Measurements from ENCODE around the gene C12orf43.

The C12orf43 gene

DNA sequence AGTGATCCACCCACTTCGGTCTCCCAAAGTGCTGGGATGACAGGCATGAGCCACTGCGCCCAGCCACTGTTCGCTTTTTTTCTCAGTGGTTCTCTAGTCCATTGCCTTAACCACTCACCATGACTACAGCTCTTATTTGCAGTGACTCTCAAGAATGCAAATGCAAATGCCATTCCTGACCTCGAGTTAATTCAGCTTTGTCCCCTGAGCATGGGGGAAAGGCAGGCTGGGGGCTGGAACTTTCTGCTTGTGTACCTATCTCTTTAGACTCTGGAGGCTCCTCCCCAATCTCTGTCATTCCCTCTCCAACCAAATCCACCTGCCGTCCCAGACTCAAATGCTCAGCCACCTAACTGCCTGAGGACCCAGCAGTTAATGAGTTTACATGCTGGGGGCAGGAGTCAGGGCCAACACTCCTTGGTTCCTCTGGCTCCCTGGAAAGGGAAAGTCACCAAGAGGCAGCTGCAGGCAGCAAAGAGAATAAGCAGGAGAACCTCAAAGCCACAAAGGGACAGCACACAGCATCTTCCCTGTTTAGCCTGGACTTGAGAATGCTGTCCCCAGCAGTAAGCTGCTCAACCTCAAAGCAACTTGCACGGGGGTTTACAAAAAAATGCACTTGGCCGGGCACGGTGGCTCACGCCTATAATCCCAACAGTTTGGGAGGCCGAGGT is 43.3 kb downstream of the C12orf43 start:
- DNase-seq, result no peak

DNA sequence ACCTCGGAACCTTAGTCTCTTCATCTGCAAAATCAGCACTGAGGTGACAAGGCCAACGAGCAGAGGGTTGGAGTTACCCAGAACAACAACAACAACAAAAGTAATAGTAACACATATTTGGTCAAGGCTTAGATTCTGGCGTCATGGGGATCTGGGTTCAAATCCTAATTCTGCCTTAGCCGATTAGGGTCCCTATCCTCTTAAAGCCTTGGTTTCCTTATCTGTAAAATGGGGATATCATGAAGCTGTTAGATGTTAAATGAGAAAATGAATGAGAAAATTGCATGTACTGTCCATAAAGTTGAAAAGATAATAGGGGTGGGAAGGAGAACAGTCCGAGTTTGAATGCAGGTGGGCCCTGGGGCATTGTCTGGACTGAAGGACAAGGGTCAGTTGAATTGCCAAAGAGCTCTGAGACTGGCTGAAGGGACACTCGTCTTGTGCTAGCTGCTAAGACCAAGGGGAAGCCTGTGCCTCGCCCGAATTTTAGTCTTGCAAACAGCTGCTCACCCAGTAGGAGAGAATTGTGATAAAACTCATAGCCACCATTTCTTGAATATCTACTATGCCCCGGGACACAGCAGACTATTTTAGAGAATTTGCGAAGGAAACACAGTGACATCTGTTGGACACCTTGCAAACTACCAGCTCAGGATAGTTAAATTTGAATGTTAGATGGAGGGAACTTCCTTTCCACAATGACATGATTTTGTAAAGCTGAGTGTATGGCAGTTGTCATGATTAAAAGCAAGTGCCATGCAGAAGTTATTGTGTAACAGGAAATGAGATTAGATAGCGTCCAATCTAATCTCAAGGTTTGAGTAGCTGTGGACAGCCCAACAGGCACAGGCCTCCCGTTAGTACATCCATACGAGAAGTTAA is 44.7 kb downstream of the C12orf43 start:
- DNase-seq, result peak; percentile 20

DNA sequence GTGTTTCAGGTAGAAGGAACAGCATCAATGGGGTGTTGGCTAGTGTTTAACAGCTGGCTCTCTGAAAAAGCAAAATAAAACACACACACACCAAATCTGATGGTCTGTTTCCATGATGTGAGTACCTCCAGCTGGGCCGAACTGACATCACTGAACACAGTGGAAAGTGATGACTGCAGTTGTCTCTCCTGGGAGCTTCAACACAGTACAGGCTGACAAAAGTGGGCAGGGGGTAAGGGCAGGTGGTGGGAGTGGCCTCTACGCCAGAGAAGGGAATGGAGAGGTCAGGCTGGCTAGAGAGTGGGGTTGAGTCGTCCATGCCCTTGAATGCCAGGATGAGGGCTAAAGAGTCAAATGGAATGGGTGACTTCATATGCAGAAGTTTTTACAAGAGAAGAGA is 46.0 kb downstream of the C12orf43 start:
- no peak for DNase-seq

DNA sequence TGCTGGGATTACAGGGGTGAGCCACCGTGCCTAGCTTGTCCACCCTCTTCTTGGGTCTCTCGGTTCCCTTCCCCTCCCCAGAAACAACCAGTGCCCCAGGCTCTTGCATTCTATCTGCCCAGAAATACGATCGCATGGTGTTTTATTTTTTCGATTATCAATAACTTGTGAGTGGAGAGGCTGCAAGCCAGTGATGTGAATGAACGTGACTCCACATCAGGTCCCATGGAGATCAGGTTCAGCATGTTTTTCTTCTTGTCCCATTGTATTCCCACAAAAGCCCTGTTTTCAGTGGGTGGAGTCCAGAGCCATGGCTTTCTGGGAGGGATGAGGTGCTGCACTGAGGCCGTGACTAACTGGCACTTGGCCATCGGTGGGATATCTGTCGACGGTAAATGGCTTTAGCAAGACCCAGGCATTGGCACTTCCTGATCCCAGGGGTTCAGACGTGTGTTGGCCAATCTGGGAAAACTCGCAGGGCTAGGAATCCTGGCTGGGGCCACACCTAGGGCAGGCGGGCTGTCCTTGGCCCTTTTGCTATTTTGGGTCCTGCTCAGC is 50.7 kb downstream of the C12orf43 start:
- no peak for DNase-seq

DNA sequence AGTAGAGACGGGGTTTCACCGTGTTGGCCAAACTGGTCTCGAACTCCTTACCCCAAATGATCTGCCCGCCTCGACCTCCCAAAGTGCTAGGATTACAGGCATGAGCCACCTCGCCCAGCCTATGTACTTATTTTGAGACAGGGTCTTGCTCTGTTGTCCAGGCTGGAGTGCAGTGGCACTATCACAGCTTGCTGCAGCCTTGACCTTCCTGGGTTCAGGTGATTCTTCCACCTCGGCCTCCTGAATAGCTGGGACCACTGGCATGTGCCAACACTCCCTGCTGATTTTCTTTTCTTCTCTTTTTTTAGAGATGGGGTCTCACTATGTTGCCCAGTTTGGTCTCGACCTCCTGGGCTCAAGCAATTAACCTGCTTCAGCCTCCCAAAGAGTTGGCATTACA is 52.0 kb downstream of the C12orf43 start:
- DNase-seq, result no peak

DNA sequence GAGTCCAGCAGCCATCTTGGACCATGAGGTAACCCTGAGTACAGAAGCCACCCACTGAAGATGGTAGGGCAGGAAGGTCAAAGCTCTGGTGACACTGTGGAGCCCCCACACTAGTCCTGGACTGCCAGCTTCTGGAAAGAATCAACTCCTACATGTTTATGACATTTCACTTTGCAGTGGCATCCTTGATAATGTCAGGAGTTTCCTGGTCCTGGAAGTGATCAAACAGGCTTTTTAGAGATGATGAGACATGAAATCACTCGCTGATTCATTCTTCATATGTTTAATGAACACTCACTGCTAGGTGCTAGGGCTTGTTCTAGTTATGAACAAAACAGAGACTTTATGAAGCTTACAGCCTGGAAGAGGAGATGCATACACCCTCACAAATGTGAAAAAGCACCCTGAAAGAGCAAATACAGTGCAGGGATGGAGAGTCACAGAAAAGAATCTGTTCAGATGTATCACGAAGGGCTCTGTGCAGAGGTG is 53.7 kb downstream of the C12orf43 start:
- DNase-seq, result no peak

DNA sequence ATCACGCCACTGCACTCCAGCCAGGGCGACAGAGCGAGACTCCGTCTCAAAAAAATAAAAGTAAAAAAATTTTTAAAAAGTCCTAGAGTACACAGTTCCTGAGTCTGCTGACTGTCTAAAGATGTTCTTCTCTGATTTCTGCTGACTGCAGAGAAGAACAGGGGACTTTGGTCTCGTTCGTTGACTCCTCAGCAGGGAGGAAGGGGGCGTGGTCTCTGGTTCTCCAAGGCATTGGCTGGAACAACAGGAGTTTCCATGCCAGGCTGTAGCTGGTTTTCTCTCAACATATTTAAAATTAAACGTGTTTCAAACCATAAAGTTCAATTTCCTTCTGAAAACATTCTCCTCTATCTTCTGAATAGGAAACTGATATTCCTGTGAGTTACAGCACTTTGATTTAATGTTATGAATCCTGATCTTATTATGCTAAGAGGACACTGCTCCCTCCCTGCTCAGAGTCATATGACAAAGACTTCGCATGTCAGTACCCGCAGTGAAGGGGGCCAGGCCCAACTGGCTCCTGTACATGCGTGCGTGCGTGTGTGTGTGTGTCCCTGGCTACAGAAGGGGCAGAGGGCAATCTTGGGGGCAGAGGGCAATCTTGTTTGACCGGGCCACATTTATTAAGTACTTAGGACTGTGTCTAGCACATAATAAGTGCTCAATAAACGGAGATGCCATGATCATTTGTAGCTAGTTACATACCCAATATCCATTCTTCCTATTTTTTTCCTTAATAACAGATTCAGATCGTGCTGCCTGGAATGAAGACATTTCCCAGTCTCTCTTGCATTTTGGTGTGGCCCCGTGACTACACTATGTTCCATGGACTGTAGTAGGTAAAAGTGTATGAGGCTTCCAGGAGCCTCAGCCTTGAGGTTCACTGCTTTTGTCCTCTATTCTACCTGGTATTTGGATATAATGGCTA is 54.4 kb downstream of the C12orf43 start:
- DNase-seq, result no peak

DNA sequence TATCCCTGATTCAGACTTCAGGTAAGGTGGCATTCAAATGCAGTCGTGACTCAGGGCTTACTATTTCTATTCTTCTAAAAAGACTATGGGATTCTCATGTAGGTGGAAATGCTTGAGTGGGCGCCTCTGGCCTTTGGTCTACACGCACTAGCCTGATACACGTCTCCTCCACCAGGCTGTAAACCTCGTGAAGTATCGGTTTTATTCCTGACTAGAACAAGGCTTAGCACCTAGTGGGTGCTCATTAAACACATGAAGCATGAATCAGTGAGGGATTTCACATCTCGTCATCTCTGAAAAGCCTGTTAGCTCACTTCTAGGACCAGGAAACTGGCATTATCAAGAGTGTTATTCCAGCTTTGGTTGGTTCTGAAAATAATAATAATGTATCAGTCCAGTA is 55.6 kb downstream of the C12orf43 start:
- DNase-seq, result no peak

DNA sequence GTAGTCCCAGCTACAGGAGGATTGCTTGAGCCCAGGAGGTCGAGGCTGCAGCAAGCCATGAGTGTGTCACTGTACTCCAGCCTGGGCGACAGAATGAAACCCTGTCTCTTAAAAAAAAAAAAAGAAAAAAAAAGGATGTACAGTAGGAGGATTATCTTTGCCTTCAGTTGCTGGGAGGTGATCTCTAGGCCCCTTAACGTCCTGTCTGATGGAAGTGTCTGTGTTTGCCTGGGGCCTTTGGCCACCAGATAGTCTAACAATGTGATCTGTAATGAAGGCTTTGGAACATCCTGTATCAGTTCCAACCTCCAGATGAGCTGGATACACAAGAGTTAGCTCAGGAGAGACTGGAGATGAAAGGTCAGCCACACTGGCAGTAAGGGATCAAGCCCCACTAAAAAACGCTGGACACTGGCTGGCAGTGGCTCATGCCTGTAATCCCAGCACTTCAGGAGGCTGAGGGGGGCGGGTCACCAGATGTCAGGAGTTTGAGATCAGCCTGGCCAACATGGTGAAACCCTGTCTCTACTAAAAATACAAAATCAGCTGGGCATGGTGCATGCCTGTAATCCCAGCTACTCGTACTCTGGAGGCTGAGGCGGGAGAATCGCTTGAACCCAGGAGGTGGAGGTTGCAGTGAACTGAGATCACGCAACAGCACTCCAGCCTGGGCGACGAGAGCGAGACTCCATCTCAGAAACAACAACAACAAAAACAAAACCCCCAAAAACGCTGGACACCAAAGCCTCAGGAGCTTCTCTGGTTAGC is 57.0 kb downstream of the C12orf43 start:
- DNase-seq, result no peak

DNA sequence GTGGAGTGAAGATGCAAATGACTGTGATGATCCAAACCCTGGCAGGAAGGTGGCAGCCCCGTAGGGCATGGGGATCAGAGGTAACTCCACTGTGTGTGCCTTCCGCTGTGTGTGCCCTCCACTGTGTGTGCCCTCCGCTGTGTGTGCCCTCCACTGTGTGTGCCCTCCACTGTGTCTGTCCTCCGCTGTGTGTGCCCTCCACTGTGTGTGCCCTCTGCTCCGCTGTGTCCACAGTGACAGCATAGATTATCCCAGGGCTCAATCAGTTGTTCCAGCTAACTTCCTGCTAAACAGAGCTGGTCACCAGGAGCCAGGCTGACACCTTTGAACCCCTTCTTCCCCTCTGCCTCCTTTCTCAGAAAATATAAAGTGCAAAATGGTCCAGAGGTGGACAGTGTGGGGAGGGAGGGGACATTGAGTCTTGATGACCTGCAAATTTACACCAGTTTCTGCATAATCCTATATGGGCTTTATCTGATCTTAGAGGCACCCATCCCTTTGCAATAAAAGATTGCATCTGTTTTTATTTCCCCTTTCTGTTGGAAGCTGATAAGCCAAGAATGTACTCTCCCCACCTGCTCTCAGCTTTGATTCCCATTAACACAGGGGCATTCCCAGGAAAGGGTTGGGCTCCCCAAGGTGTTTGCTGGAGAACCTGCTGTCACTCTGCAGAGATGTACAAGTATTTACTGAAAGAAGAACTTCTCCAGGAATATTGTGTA is 59.5 kb downstream of the C12orf43 start:
- DNase-seq, result no peak

DNA sequence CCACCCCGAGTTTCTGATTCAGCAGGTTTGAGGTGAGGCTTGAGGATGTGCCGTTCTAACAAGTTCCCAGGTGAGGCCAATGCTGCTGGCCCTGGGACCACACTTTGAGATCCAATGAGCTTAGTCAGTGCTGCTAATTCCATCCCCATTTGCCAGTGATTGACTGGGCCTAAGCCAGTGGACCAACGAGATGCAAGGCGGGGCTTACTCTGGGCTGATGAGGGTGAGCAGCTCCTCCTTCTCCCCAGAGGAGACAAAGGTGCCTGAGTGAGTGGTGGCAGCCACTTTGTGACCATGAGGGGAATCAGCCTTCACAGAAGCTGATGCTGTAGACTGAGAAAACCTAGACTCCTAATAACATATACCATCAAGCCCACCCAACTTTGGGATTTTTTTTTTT is 61.1 kb downstream of the C12orf43 start:
- no peak for DNase-seq

DNA sequence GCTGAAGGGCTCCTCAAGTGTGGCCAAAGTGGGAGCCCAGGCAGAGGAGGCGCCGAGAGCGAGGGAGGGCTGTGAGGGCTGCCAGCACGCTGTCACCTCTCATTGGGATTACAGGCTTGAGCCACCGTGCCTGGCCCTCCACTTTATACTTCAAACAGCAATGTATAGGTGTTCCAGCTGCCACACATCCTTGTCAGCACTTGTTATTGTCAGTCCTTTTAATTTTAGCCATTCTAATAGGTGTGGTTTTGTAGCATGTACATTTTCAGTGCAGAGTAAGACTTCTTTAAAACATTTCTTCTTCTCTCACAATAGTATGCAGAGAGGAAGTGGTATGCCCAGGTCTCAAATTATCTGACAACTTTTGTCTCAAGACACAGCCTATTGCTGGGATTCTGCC is 65.5 kb downstream of the C12orf43 start:
- DNase-seq, result no peak
